Activated CD4-positive, alpha-beta T cell treated with anti-CD3 and anti-CD28 coated beads for 36 hours (primary cell): ENCODE data around the gene GCGR. TPM values are rescaled to one million over a fixed set of nuclear protein-coding genes. Genes with fewer than 3 reads are reported as not detected.
A peak's percentile ranks its signal among the peaks of the same experiment; 100 is the strongest.

Experiments
- ATAC-seq: fragments of 200-7000 bp; cut with Tn5 transposase; one replicate; pipeline ENCODE4 v1.10.0; 2021; ENCODE audit warnings: mild to moderate bottlenecking, moderate library complexity
- CTCF ChIA-PET: fragments of 350-600 bp; sonication (Branson Sonifier 250); formaldehyde crosslinking; loops from one replicate; lab custom pipeline; 2021; ENCODE audit warnings: antibody characterized with exemption; lab: Charles Lee
- POLR2A ChIA-PET: fragments of 350-600 bp; sonication (Branson Sonifier 250); formaldehyde crosslinking; loops from one replicate; lab custom pipeline; 2021; ENCODE audit warnings: antibody characterized with exemption, inconsistent platforms; lab: Charles Lee
- DNase-seq: peaks from one replicate; pipeline ENCODE4 v3.0.0-alpha.2; 2020
- H3K27ac Mint-ChIP-seq: one replicate; pipeline ENCODE4 v1.8.0; 2021; ENCODE audit warnings: mixed read lengths
- H3K27me3 Mint-ChIP-seq: one replicate; pipeline ENCODE4 v1.8.0; 2021; ENCODE audit warnings: mixed read lengths
- H3K36me3 Mint-ChIP-seq: one replicate; pipeline ENCODE4 v1.8.0; 2021; ENCODE audit warnings: low read depth, mixed read lengths
- H3K4me1 Mint-ChIP-seq: one replicate; pipeline ENCODE4 v1.8.0; 2021; ENCODE audit warnings: mixed read lengths
- H3K4me3 Mint-ChIP-seq: one replicate; pipeline ENCODE4 v1.8.0; 2021; ENCODE audit warnings: mild to moderate bottlenecking, moderate library complexity, mixed read lengths
- H3K9me3 Mint-ChIP-seq: one replicate; pipeline ENCODE4 v1.8.0; 2021; ENCODE audit warnings: low read depth, mixed read lengths
- intact Hi-C, 2 experiments: fragments of 100-400 bp; cut with DNase I in 1 of 2; cut with micrococcal nuclease in 1 of 2; formaldehyde crosslinking; loops; one replicate each; pipeline versions ENCODE4 v1.14.2 to v1.15.1; 2022 to 2024; cut with DNase I, micrococcal nuclease
- total RNA-seq, 2 experiments: library from RNA; stranded (reverse); gene quantifications; one replicate each; pipeline ENCODE4 v1.2.3, GENCODE V29; 2021

GCGR gene
- total RNA-seq, 2 experiments from 2014 or later, result not detected

DNA sequence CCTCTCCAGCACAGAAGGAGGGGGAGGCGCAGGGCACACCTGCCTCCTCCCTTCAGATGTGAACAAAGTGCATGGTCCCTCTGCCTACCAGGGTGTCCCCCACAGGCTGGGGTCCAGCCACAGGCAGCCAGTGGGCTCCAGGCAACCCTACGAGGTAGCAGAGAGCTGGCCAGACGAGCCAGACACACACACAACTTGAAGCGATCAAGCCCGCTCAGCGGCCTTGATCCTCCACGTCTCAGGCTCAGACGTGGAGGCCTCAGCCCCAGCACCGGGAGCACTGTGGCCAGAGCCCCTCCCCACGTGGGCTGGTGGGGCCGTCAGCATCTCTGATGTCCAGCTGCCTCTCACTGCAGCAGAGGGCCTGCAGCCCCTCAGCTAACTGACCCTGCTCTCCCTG, 20.6 kb downstream of the GCGR start:
- no peak overlapping the region for H3K4me3 Mint-ChIP-seq
- H3K36me3 Mint-ChIP-seq, result no peaks in the 10 kb centered on the region
- no peaks in the 10 kb centered on the region for H3K27me3 Mint-ChIP-seq
- no peaks in the 10 kb centered on the region for H3K4me1 Mint-ChIP-seq
- no peak for ATAC-seq
- H3K27ac Mint-ChIP-seq, result no peak overlapping the region
- ChIA-PET CTCF (interaction anchor here (0.6 kb wide), 1 partner anchor 52 kb away, joined by 3 read pairs; no protein-coding TSS in a partner anchor), POLR2A (no interaction called here)
- intact Hi-C loops, result no loop called here
- no peak for DNase-seq
- H3K9me3 Mint-ChIP-seq, result no peaks in the 10 kb centered on the region

DNA sequence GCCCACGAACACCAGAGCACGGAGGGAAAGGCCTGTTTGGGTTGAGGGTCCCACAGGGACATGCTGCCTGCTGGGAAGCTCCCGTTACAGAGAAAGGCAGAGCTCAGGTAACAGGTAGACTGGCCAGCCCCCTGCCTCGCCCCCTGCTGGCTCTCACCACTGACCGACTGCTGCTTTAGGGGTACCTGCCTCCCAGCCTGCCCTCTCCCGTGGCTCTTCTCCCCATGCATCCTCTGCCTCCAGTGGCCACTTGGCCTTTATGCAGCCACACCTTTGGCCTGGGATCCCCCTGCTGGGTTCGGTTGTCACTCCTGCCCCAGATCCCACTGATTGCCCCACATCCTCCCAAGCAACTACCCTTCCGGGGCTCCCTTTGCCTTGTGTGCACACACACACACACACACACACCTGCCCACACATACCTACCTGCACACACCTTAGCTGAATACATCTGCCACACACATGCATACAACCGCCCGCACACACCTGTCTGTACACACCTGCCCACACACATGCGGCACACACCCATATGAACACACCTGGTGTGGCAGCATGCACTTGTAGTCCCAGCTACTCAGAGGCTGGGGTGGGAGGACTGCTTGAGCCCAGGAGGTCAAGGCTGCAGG, 22.0 kb downstream of the GCGR start:
- Mint-ChIP-seq H3K4me1 (peaks cover 2% of the 10 kb centered on the region), H3K4me3 (no peak overlapping the region), H3K27me3 (no peaks in the 10 kb centered on the region), H3K9me3 (no peaks in the 10 kb centered on the region), H3K36me3 (no peaks in the 10 kb centered on the region), H3K27ac (peak overlapping the region; percentile 32)
- ATAC-seq (no peak), DNase-seq (no peak)
- intact Hi-C loops, result no loop called here
- POLR2A ChIA-PET, result no interaction called here
- CTCF ChIA-PET, result no interaction called here

DNA sequence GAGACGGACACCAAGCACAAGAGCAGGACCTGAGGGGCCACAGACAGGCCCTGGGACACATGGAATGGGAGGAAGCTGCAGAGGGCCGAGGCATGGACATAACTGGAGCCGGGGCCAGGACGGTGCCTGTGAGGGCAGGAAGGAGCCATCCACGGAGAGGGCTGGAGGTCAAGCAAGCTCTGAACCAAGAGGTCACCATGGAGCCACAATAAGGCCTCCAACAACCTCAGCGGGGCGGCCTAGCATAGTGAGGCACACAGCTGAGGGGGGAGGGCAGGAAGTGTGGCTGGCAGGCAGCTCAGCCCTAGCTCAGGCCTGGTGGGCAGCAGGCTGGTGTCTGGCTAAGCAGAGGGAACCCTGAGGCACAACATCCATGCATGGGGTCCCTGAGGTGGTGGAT, 24.7 kb downstream of the GCGR start:
- no peak overlapping the region for H3K27ac Mint-ChIP-seq
- H3K9me3 Mint-ChIP-seq, result no peaks in the 10 kb centered on the region
- DNase-seq (no peak), ATAC-seq (no peak)
- intact Hi-C loops, result no loop called here
- H3K27me3 Mint-ChIP-seq, result no peaks in the 10 kb centered on the region
- ChIA-PET POLR2A (no interaction called here), CTCF (no interaction called here)
- H3K4me1 Mint-ChIP-seq, result peaks cover 15% of the 10 kb centered on the region
- no peak overlapping the region for H3K4me3 Mint-ChIP-seq
- peaks cover 4% of the 10 kb centered on the region for H3K36me3 Mint-ChIP-seq

DNA sequence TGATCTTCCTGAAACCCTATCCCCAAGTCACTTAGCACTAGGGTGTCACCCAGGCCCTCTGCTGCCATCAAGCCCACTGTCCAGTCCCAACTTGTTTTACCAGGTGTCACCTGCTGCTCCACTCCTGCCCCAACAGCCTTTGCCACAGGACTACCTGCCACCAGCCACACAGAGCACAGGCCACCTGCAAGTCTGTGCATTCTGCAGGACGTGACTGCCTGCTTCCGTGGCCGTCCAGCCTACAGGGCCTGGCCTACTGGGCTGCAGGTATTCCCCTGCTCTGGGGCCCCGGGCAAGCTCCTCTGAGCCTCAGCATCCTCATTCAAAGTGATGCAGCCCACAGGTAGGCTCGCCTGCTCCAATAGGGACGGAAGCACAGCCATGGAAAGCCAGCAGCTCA, 25.9 kb downstream of the GCGR start:
- intact Hi-C loops, result loop anchor here in 1 of 2 experiments (5.0 kb wide), 1 partner anchor 107 kb away; the partner anchor contains the start of gene PYCR1
- H3K27me3 Mint-ChIP-seq, result no peaks in the 10 kb centered on the region
- peaks cover 17% of the 10 kb centered on the region for H3K4me1 Mint-ChIP-seq
- no peak overlapping the region for H3K27ac Mint-ChIP-seq
- no peak overlapping the region for H3K4me3 Mint-ChIP-seq
- ATAC-seq (no peak), DNase-seq (no peak)
- ChIA-PET POLR2A (no interaction called here), CTCF (no interaction called here)
- peaks cover 4% of the 10 kb centered on the region for H3K36me3 Mint-ChIP-seq
- no peaks in the 10 kb centered on the region for H3K9me3 Mint-ChIP-seq

DNA sequence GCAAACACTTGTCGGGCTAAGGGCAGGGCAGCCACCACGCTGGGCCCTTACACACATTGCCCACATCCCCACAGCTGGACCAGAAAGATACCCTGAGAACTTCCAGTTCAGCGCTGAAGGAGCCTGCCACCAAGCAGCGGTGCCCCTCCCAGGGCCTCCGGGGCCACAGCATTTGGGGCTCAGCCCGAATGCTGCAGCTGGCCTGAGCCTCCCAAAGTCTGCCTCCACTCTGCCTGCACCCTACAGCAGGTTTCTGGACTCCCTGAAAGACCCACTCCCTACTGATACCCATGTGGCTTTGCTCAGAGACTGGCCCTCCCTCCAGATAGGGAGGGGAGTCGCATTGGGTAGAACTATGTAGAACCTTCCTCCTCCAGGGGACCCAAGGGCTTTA, 27.6 kb downstream of the GCGR start:
- H3K4me1 Mint-ChIP-seq, result peaks cover 17% of the 10 kb centered on the region
- no peaks in the 10 kb centered on the region for H3K9me3 Mint-ChIP-seq
- H3K4me3 Mint-ChIP-seq, result peak overlapping the region; percentile 87
- DNase-seq (peak; percentile 42), ATAC-seq (peak; percentile 11)
- ChIA-PET CTCF (interaction anchor here (0.7 kb wide), 1 partner anchor 306 kb away, joined by 3 read pairs; no protein-coding TSS in a partner anchor), POLR2A (interaction anchor here (0.6 kb wide), 2 partner anchors 52 to 191 kb away, joined by 3 read pairs; partner anchors contain the start of genes CENPX and LRRC45)
- no peaks in the 10 kb centered on the region for H3K27me3 Mint-ChIP-seq
- intact Hi-C loops, result loop anchor here in 1 of 2 experiments (5.0 kb wide), 1 partner anchor 106 kb away; the partner anchor contains the start of gene PYCR1
- H3K27ac Mint-ChIP-seq, result peak overlapping the region; percentile 91
- peaks cover 4% of the 10 kb centered on the region for H3K36me3 Mint-ChIP-seq

DNA sequence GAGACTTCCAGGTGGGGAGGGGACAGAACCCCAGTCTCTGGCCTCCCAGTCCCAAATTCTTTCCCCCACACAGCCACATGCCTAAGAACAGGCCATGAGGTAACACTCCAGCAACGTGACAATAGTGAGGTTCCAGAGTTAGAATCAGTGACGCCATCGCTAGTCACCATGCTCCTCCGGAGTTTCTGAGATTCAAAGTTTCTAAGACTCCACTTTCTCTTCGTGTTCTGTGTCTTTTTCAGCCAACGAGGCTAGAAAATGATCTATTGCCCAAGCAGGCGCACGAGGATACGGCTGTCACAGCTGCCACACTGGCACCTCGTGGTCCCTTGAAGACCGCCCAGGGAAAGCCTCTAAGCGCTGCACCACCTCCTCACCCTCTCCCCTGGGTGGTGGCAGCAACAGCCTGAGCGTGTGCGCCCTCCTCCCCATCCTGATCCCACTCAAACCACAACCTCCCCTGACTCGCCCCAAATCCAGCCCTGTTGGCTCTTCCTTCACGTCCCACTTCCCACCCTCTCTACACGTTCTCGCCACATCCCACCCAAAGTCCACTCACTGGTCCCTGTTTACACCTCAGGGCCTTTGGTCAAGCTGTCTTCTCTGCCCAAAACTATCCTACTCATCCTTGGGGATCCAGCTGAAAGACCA, 28.1 kb downstream of the GCGR start:
- no peaks in the 10 kb centered on the region for H3K27me3 Mint-ChIP-seq
- ATAC-seq, result peak; percentile 58
- POLR2A ChIA-PET, result no interaction called here
- H3K4me3 Mint-ChIP-seq, result peak overlapping the region; percentile 87
- peaks cover 17% of the 10 kb centered on the region for H3K4me1 Mint-ChIP-seq
- no peaks in the 10 kb centered on the region for H3K9me3 Mint-ChIP-seq
- intact Hi-C loops, result loop anchor here (1.0 to 5.0 kb wide), 7 partner anchors 28 to 609 kb away; partner anchors contain the start of genes P4HB (in 1 of the 2) and PYCR1 (in 1 of the 2)
- H3K36me3 Mint-ChIP-seq, result peaks cover 4% of the 10 kb centered on the region
- CTCF ChIA-PET, result no interaction called here
- peak; percentile 79 for DNase-seq
- H3K27ac Mint-ChIP-seq, result peak overlapping the region; percentile 91

DNA sequence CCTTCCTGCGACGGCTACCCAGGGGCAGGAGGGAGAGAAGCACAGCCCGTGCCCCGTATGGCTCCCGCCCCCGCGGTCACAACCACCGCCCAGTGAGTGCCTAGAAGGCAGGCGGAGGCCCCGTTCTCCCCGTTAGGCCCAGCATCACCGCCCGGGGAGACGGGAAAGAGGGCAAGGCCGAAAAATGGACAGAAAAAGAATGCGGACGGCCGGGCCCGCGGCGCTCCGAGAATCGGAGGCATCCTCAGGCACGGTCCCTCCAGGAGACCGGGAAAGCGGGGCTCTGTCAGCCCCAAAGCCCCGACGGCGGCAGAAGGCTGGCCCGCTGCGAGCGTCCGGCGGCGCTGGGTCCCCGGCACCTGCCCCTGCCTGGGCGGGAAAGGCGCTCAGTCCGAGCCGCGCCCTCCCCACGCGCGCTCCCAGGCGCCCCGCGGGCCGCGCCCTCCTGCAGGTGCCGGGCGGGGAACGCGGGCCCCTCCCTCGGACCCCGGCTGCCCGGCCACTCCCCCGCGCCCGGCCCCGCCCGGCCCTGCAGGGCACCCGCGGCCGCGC, 28.7 kb downstream of the GCGR start:
- ChIA-PET POLR2A (interaction anchor here (1.7 kb wide), 1 partner anchor 40 kb away, joined by 6 read pairs; no protein-coding TSS in a partner anchor), CTCF (no interaction called here)
- intact Hi-C loops, result loop anchor here (1.0 to 5.0 kb wide), 24 partner anchors 28 to 609 kb away; partner anchors contain the start of genes P4HB (in 2 of the 2), ALYREF (in 1 of the 2), ANAPC11 (in 1 of the 2) and ARHGDIA (in 1 of the 2)
- H3K9me3 Mint-ChIP-seq, result no peaks in the 10 kb centered on the region
- peak; percentile 76 for DNase-seq
- peak overlapping the region; percentile 87 for H3K4me3 Mint-ChIP-seq
- H3K27me3 Mint-ChIP-seq, result no peaks in the 10 kb centered on the region
- ATAC-seq, result peak; percentile 41
- peaks cover 4% of the 10 kb centered on the region for H3K36me3 Mint-ChIP-seq
- H3K4me1 Mint-ChIP-seq, result peaks cover 17% of the 10 kb centered on the region
- H3K27ac Mint-ChIP-seq, result peak overlapping the region; percentile 91

DNA sequence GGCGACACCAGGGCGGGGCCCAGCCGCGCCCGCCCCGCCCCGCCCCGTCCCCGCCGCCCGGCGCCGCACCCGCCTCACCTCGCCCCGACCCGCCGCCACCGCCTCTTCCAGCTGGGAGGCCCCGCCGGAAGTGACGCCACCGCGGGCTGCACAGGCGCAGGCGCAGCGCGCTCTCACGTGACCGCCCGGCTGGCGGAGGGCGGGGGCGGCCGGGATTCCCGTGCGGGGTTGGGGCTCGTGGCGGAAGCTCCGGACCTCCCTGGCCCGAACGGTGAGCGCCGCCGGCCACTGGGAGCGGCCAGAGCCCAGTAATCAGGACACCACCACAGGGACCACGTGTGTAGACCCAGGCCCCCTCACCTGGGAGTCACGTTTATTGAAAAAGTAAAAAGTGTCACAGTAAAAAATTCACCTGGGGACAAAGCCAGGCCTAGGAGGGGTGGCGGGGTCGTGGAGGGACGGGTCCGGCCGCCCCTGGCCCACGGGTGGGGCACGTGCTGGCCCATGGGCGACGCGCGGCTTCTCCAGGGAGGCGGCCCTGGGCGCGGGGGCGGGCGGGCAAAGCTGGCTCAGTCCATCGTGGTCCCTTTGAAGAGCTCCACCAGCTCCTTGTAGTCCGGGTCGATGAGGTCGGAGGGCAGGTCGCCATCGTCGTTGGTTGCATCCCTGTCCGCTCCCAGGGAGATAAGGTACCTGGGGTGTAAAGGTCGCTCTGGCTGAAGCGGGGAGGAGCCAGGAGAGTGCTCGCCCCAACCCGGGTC, 29.4 kb downstream of the GCGR start, which contains the start of gene MCRIP1:
TSS of gene MCRIP1 (minus strand) at position 132 of the 761 bp plus-strand sequence. CDS start 8,785 bp downstream, outside the sequence.
- Mint-ChIP-seq H3K27ac (peak within 1 kb of the TSS; percentile 91), H3K4me3 (peak within 1 kb of the TSS; percentile 87), H3K9me3 (no peaks in the 10 kb centered on the region), H3K27me3 (no peaks in the 10 kb centered on the region), H3K4me1 (peaks cover 17% of the 10 kb centered on the region), H3K36me3 (peaks cover 4% of the 10 kb centered on the region)
- CTCF ChIA-PET, result interaction anchor here (0.6 to 1.0 kb wide), 3 partner anchors 103 to 314 kb away, joined by 3 read pairs; no protein-coding TSS in a partner anchor
- POLR2A ChIA-PET, result interaction anchor here (1.1 to 1.7 kb wide), 2 partner anchors 17 to 40 kb away, joined by 3 to 6 read pairs; no protein-coding TSS in a partner anchor
- intact Hi-C loops, result loop anchor here (1.0 to 5.0 kb wide), 21 partner anchors 27 to 538 kb away; partner anchors contain the start of genes ALYREF (in 1 of the 2), ANAPC11 (in 1 of the 2), ARHGDIA (in 1 of the 2) and ARL16 (in 1 of the 2)
- ATAC-seq, result peak; percentile 78
- peak; percentile 98 for DNase-seq

DNA sequence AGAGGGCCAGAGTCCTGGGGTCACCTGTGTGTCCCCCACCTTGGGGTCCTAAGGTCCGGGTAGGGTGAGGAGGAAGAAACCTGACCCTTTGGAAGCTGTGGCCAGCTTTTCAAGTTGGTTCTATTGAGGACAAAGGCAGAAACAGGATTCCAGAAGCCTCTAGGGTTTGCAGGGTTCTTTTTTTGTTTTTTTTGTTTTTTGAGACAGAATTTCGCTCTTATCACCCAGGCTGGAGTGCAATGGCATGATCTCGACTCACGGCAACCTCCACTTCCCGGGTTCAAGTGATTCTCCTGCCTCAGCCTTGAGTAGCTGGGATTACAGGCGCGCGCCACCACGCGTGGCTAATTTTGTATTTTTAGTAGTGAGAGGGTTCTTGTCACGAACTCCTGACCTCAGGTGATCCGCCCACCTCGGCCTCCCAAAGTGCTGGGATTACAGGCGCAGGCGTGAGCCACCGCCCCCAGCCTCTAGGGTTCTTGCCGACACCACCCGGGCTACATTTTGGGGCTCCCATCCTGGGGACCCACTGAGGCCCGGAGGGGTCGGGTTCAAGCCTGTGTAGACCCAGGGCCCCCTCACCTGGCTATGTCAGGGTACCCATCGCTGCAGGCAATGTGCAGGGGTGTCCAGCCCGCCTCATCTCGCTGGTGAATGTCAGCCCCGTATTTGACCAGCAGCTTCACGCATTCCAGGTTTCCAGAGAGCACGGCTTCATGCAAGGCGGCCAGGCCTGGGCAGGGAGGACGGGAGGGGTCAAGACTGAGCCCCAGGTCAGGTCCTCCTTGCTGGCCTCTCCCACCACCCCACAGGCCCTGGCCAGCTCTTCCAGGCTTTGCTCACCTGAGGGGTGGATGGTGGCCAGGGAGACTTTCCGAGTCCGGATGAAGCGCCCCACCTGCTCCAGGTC, 30.2 kb downstream of the GCGR start:
- peak overlapping the region; percentile 84 for H3K4me3 Mint-ChIP-seq
- H3K9me3 Mint-ChIP-seq, result no peaks in the 10 kb centered on the region
- POLR2A ChIA-PET, result interaction anchor here (1.1 to 1.7 kb wide), 2 partner anchors 16 to 39 kb away, joined by 3 to 6 read pairs; no protein-coding TSS in a partner anchor

More for the DNA sequence above, 30.2 kb downstream of the GCGR start:
- Mint-ChIP-seq H3K36me3 (peaks cover 4% of the 10 kb centered on the region), H3K27me3 (no peaks in the 10 kb centered on the region), H3K27ac (peak overlapping the region; percentile 85), H3K4me1 (peaks cover 17% of the 10 kb centered on the region)
- no peak for ATAC-seq
- intact Hi-C loops, result loop anchor here (1.0 to 5.0 kb wide), 21 partner anchors 26 to 539 kb away; partner anchors contain the start of genes ALYREF (in 1 of the 2), ANAPC11 (in 1 of the 2), ARHGDIA (in 1 of the 2) and ARL16 (in 1 of the 2)
- DNase-seq, result no peak
- CTCF ChIA-PET, result interaction anchor here (0.6 to 1.0 kb wide), 2 partner anchors 104 to 167 kb away, joined by 3 read pairs; no protein-coding TSS in a partner anchor
